ENCODE measurements around the gene GOLGA8H.
A peak's percentile ranks its signal among the peaks of the same experiment; 100 is the strongest.
"Not testable (repeated sequence)": the region's sequence is repeated elsewhere in the genome, so short reads cannot be mapped to it uniquely, and the experiment has no call there.

Gene GOLGA8H, protein sequence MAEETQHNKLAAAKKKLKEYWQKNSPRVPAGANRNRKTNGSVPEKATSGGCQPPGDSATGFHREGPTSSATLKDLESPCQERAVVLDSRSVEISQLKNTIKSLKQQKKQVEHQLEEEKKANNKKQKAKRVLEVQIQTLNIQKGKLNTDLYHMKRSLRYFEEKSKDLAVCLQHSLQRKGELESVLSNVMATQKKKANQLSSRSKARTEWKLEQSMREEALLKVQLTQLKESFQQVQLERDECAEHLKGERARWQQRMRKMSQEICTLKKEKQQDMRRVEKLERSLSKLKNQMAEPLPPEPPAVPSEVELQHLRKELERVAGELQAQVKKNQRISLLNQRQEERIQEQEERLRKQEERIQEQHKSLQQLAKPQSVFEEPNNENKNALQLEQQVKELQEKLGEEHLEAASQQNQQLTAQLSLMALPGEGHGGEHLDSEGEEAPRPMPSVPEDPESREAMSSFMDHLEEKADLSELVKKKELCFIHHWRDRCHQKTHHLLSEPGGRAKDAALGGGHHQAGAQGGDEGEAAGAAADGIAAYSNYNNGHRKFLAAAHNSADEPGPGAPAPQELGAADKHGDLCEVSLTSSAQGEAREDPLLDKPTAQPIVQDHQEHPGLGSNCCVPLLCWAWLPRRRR

DNA sequence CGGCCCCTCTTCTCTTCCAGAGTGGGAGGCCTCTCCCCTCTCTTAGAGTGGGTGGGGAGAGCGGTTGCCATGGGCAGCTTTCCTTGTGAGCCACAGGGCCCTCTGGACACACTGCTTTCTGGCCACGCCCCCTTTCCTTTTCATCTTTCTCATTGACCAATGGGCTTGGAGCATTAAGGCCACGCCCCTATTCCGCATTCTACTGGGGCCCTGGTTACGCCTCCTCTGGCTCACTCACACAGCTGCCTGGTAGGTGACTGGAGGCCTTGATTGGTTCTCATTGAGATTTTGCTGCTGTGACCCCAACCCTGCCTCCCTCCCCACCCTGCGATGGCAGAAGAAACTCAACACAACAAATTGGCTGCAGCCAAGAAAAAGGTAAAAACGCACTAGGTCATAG, at the start of gene GOLGA8H:
TSS of gene GOLGA8H (plus strand) at position 233 of the 400 bp plus-strand sequence. CDS start at position 331, 98 bp downstream.
- DNase-seq, result not testable (repeated sequence)

DNA sequence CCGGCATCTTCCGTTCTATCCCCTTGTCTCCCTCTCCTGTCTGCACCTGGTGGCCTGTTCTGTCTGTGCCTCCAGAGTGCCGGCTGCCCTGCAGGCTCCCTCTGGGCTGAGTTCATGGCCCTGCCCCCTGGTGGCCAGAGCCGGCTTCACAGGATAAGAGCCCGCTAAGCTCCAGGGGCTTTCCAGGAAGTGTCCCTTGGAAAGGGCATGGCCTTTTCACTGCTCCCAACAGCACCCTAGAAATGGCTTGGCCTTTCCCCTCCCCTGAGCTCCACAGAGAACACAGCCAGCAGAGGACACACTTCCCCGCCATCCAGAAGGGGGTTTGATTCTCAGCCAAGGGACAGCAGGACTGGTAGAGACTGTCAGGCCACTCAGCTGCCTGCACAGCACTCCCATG, 36.9 kb upstream of the GOLGA8H start:
- not testable (repeated sequence) for DNase-seq

DNA sequence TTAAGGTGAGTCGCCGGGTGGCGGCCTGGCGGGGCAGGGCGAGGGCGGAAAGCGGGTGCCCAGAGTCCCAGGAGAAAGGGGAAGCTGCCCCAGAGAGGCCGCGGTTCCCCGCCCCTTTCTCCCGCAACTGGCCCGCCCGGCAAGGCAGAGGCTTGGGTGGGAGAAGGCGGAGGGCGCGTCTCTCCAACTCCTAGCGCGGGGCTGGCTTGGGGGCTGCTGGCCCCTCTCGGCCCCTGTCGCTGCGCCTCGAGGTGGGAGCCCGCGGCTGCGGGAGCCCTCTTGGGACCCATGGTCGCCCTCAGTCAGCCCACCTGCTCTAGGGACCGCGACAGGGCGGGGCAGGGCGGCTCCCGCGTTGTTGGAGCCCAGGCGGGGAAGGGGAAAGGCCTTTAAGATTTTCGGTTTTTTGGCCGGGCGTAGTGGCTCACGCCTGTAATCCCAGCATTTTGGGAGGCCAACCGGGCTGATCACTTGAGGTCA, 30.8 kb upstream of the GOLGA8H start:
- DNase-seq, result not testable (repeated sequence)

DNA sequence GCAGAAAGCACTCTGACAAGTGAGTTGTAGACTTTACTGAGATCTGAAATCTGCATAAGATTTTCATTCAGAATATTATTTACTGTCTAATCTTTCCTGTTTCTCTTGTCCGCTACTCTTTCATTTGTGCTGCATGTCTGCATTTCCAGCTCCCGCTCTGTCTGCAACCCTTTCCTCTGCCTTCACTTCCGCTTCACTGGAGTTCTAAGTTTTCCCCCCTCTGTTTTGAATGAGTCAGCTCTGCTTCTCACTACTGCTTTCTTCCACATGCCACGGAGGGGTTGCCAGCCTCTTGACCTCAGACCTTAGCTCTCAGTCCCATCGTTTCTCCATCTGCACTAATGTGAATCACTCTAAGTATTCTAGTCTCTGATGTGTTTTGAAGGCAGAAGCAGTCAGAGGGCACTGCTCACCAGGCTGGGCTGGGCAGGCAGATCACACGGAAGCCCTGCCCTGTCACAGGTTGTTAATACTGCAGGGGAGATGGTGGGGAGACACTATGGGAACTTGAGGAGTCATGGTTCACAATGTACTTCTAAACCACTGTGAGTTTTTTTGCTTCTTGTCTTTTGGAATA, 24.3 kb upstream of the GOLGA8H start:
- not testable (repeated sequence) for DNase-seq

DNA sequence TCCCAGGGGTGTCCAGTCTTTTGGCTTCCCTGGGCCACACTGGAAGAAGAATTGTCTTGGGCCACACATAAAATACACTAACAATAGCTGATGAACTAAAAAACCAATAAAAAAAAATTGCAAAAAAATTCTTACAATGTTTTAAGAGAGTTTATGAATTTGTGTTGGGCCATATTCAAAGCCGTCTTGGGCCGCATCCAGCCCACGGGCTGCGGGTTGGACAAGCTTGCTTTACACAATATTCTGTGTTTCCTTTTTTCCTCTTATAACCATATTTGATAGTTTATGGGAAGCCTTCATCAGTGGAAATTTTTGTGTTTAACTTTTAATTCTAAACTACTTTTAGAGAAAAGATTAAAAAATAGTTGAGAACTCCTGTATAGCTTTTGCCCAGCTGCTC, 23.1 kb upstream of the GOLGA8H start:
- not testable (repeated sequence) for DNase-seq

DNA sequence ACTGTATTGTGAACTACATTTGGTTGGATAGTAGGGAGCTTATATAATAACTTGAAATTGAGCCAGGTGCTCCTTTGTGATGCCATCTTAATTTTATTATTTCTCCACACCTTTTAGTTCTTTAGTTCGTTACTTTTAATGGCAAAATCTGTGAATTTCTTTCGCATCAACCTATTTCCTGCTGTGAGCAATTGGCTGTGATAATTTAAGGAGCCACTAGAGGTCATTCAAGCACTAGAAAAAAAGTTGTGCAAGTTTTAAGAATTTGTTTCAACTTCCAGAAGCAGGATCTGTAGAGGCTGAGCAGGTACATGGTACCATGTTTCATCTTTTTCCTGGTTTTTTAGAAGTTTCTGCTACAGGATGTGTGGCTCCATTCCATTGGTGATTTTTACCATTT, 4.9 kb upstream of the GOLGA8H start:
- DNase-seq, result peak; percentile 14

DNA sequence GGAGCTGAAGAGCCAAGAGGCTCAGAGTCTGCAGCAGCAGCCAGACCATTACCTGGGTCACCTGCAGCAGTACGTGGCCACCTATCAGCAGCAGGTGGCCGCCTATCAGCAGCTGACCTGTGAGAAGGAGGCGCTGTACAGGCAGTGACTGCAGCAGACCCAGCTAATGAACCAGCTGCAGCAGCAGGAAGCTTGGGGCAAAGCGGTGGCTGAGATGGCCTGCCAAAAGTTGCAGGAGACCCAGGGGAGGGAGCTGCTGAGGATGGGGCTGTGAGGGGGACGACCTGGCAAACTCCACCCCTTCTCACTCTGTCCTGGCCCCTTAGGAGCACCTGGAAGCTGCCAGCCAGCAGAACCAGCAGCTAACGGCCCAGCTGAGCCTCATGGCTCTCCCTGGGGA, 8.4 kb downstream of the GOLGA8H start:
- DNase-seq, result not testable (repeated sequence)

DNA sequence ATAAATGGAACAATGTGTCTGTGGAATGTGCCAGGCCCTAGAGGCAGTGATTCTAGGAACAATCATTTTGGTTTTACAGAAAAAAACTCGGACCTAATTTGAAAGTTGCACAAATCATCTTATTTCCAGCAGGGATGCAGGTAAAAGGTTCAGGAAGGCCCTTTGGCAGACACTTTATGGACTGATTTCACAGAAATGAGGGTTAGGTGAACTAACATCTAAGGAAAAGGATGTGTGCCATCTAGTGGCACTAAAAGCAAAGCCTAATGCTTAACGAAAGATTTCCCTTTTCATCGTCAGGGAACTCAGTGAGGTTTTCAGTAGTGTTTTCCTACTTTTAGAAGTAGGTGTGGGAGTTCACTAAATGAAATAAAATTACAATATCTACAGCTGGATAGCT, 17.5 kb downstream of the GOLGA8H start:
- peak; percentile 30 for DNase-seq

DNA sequence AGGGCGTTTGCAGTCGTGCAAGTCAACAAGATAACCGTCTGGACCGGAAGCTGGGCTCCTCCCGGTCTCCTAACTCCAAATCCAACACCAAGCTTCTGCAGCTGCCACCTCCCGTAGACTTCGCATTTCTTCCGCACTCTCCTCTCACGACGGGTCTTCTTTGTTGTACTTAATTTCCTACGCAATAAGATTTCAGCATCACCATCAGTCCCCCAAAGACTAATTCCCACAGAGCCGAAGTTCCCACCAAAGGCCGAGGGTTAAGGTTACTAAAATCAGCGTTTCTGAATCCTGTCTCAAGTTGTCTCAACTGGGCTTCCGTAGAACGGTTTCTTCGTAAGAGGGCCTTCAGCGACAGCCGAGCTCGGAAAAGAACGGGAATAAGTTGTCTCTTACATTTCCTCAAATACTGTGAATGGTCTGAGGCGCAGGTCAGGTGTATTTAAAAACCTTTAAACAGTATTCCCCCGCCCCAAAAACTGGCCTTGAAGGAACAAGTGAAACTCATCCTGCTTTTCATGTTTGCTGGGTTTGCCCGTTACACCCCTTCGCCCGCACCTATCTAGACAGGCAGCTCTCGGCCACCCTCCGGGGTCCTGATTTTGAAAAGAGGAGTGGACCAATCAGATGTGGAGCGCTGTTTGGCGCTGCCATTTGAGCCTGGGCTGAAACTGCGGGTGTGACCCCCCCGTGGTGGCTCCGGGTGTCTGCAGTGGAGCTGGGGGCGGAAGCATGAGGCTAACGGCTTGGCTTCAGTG, 21.8 kb downstream of the GOLGA8H start, which contains the start of gene ARHGAP11B:
TSS of gene ARHGAP11B (plus strand) at position 693 of the 758 bp plus-strand sequence.
- DNase-seq, result peak; percentile 97

DNA sequence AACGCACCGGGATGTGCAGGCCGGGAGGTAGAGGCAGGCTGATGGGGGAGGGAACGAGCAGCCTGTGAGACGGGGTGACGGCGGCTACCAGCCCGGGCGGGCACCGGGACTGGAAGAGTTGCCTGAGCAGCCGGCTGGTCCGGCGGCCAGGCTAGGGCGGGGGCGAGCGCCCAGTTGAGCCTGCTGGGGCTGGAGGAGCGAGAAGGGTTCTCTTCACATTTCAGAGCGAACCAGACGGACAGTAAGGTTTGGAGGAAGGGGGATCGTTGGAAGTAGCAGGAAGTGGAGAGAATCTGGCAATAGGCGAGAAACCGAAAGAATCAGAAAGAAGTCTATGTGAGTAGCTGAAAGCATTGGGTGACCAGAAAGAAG, 22.4 kb downstream of the GOLGA8H start:
- peak; percentile 22 for DNase-seq

DNA sequence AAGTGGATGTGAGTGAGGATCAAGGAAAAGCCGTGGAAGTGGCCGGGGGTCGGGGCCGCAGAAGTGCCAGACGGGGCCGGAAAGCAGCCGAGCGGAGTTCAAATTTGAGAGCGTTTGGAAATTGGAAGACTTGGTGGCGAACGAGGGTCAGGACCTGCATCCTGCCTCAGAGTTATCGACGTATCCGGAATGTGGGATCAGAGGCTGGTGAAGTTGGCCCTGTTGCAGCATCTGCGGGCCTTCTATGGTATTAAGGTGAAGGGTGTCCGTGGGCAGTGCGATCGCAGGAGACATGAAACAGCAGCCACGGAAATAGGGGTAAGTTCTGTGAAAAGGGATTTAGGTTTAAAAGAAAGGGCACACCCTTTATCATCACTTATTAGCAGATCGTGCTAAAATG, 22.8 kb downstream of the GOLGA8H start:
- DNase-seq, result not testable (repeated sequence)

DNA sequence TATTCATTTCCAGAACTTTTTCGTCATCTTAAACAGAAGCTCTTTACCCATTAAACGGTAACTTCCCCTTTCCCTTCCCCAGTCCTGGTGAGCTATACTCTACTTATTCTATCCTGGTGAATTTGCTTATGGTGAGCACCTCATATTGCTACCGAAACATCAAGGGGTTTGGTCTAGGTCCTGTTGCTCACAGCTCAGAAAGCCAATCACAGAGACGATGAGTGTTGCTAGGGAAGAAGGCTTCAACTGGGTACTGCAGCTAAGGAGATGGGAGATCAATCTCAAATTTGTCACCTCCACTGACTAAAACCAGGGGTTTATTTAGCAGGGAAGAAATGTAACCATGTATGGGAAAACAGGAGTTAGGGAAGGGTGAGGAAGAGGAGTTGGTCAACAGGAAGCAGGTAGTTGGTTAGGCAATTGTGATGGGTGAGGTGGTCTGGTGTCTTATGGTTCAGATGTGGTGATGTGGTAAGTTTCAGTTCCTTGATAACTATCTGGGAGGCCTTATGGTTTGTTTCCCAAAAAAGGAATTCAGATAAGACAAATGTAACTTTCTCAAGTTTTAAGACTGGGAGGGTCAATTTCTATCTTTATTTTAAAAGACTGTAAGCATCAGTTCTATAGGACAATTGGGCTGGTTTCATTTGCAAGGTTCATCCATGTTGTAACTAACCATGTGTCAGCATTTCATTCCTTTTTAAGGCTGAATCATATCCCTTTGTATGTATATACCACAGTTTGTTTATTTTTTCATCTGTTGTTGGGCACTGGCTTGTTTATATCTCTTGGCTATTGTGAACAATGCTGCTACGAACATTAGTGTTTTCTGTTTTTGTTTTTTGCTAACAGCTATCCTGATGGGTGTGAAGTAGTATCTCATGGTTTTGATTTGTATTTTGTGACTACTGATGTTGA, 46.4 kb downstream of the GOLGA8H start:
- no peak for DNase-seq

DNA sequence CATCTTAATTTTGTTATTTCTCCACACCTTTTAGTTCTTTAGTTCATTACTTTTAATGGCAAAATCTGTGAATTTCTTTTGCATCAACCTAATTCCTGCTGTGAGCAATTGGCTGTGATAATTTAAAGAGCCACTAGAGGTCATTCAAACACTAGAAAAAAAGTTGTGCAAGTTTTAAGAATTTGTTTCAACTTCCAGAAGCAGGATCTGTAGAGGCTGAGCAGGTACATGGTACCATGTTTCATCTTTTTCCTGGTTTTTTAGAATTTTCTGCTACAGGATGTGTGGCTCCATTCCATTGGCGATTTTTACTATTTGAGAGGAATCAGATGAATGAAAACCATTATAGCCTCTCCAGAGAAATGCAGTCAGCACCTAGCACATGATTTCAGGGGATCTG, 57.3 kb downstream of the GOLGA8H start:
- peak; percentile 35 for DNase-seq
